Body of pancreas (tissue), 4 donors: ENCODE data around the gene PDE9A. TPM values are rescaled to one million over a fixed set of nuclear protein-coding genes. Genes with fewer than 3 reads are reported as not detected.

Source experiments
- ATAC-seq: fragments of 150-250 bp; one replicate; pipeline ENCODE4 v1.9.1; 2016
- DNase-seq, 4 donors: peaks; one replicate each; pipeline ENCODE4 v3.0.0-alpha.2; 2019
- H3K27ac ChIP-seq, 4 donors: fragments of 200-600 bp; sonication (generic); 1 replicate in 3 of 4; 2 replicates in 1 of 4; pipeline versions ENCODE4 v1.5.1 to v1.6.1; 2016 to 2019; ENCODE audit warnings: mild to moderate bottlenecking in 1 of 4, mixed read lengths in 1 of 4, moderate library complexity in 1 of 4
- H3K27me3 ChIP-seq, 2 donors: fragments of 200-600 bp; sonication (generic); one replicate each; pipeline ENCODE4 v1.6.0; 2016; ENCODE audit warnings: mild to moderate bottlenecking in 1 of 2
- H3K36me3 ChIP-seq, 2 donors: fragments of 200-600 bp; sonication (generic); replicated peaks in 1 of 2; 2 replicates each; pipeline ENCODE4 v1.5.1; 2016; ENCODE audit warnings: low read depth in 2 of 2; ENCODE audit not compliant: insufficient read depth in 1 of 2
- H3K4me1 ChIP-seq: fragments of 200-600 bp; sonication (generic); one replicate; pipeline ENCODE4 v1.6.0; 2016
- H3K4me3 ChIP-seq, 2 donors: fragments of 200-600 bp; sonication (generic); 1 replicate in 1 of 2; 2 replicates in 1 of 2; pipeline ENCODE4 v1.5.1; 2016 to 2019
- H3K9me3 ChIP-seq, 3 donors: fragments of 200-600 bp; sonication (generic); 1 replicate in 2 of 3; 2 replicates in 1 of 3; pipeline ENCODE4 v1.5.1; 2016
- CTCF ChIP-seq, 7 experiments: fragments of 450-650 bp in 4 of 7; fragments of 200-600 bp in 3 of 7; sonication (generic) in 3 of 7; IDR thresholded peaks; one replicate each; pipeline ENCODE4 v1.5.1; 2016 to 2019; ENCODE audit warnings: antibody characterized with exemption in 7 of 7
- POLR2A ChIP-seq, 3 donors: fragments of 450-650 bp; IDR thresholded peaks; one replicate each; pipeline ENCODE4 v1.6.1; 2016; ENCODE audit warnings: antibody characterized with exemption in 3 of 3, mild to moderate bottlenecking in 2 of 3
- WGBS, 2 donors: methylation state at CpG; one replicate each; pipeline ENCODE4 v1.1.5; 2017; 5-methylcytosine and 5-hydroxymethylcytosine counted together
- intact Hi-C: fragments of 100-400 bp; cut with DNase I; formaldehyde crosslinking; loops from one replicate; pipeline ENCODE4 v1.15.1; 2023
- total RNA-seq, 2 donors: library from RNA; depleted of rRNA; stranded (reverse); fragments of >200 nt; gene quantifications; one replicate each; pipeline ENCODE4 v1.1.0, GENCODE V29; 2016

Gene PDE9A
- total RNA-seq, 2 donors from 2014 or later: 5.2 to 7.9 TPM

- 62 to 76% methylated on average over 7 to 9 of the region's 9 CpGs for WGBS, 2 donors
- DNase-seq (no peak), ATAC-seq (no peak)
- Histone ChIP-seq H3K4me3 (no peak overlapping the region), H3K27ac (no peak overlapping the region), H3K27me3 (no peaks in the 10 kb centered on the region), H3K36me3 (peaks cover 0 to 4% of the 10 kb centered on the region in 2 donors), H3K9me3 (no peaks in the 10 kb centered on the region), H3K4me1 (no peaks in the 10 kb centered on the region)
- intact Hi-C loops: no loop called here
- TF ChIP-seq CTCF (IDR thresholded peaks at IDR 0.05): no peak
- no peak for TF ChIP-seq POLR2A (IDR thresholded peaks at IDR 0.05)
Measured at GRCh38 chr21:42769183-42769819, 115.9 kb downstream of the PDE9A start.

GRCh38 chr21:42769820-42770716 lies 116.6 kb downstream of the PDE9A start:
- TF ChIP-seq POLR2A (IDR thresholded peaks at IDR 0.05): no peak
- TF ChIP-seq CTCF (IDR thresholded peaks at IDR 0.05): no peak
- H3K27ac ChIP-seq: no peak overlapping the region
- WGBS, 2 donors: 74 to 82% methylated on average over 25 to 27 of the region's 28 CpGs
- H3K9me3 ChIP-seq: no peaks in the 10 kb centered on the region
- ATAC-seq (no peak), DNase-seq (no peak)
- H3K36me3 ChIP-seq: peaks cover 0 to 4% of the 10 kb centered on the region in 2 donors
- intact Hi-C loops: no loop called here
- no peaks in the 10 kb centered on the region for H3K27me3 ChIP-seq
- no peaks in the 10 kb centered on the region for H3K4me1 ChIP-seq
- no peak overlapping the region for H3K4me3 ChIP-seq

- Histone ChIP-seq H3K36me3 (peaks cover 0 to 4% of the 10 kb centered on the region in 2 donors), H3K27ac (no peak overlapping the region), H3K4me3 (no peak overlapping the region), H3K27me3 (no peaks in the 10 kb centered on the region), H3K4me1 (no peaks in the 10 kb centered on the region), H3K9me3 (no peaks in the 10 kb centered on the region)
- intact Hi-C loops: no loop called here
- DNase-seq (no peak), ATAC-seq (no peak)
- TF ChIP-seq CTCF (IDR thresholded peaks at IDR 0.05) (no peak), POLR2A (IDR thresholded peaks at IDR 0.05) (no peak)
- 78% methylated on average over 19 to 26 of the region's 27 CpGs for WGBS, 2 donors
Measured at GRCh38 chr21:42770717-42771502, 117.5 kb downstream of the PDE9A start.

GRCh38 chr21:42771503-42771805 lies 118.0 kb downstream of the PDE9A start:
- no peak overlapping the region for H3K27ac ChIP-seq
- intact Hi-C loops: no loop called here
- no peak for ATAC-seq
- no peak for DNase-seq
- WGBS, 2 donors: 84 to 92% methylated on average over 11 to 12 of the region's 12 CpGs
- no peaks in the 10 kb centered on the region for H3K27me3 ChIP-seq
- H3K9me3 ChIP-seq: no peaks in the 10 kb centered on the region
- H3K36me3 ChIP-seq: peaks cover 0 to 4% of the 10 kb centered on the region in 2 donors
- TF ChIP-seq POLR2A (IDR thresholded peaks at IDR 0.05) (no peak), CTCF (IDR thresholded peaks at IDR 0.05) (no peak)
- no peaks in the 10 kb centered on the region for H3K4me1 ChIP-seq
- H3K4me3 ChIP-seq: no peak overlapping the region
